NCI-H748 (cell line): ENCODE results near the gene AZIN2.
"Not testable (repeated sequence)": the region's sequence is repeated elsewhere in the genome, so short reads cannot be mapped to it uniquely, and the experiment has no call there.

Experiments used
- DNase-seq: peaks from one replicate; lab custom pipeline; 2025; ENCODE audit not compliant: unreplicated experiment; lab: John Stamatoyannopoulos, UW

The AZIN2 gene

GRCh38 chr1:33093004-33093403, 12.1 kb downstream of the AZIN2 start:
- no peak for DNase-seq

GRCh38 chr1:33094486-33094885, 13.5 kb downstream of the AZIN2 start:
- DNase-seq: no peak

GRCh38 chr1:33094971-33095604, 14.1 kb downstream of the AZIN2 start:
- peak; percentile 44 for DNase-seq

GRCh38 chr1:33096363-33097005, 15.5 kb downstream of the AZIN2 start:
- DNase-seq: no peak

- DNase-seq: no peak
These were observed 16.2 kb downstream of the AZIN2 start for GRCh38 chr1:33097137-33097611.

GRCh38 chr1:33097762-33098161, 16.8 kb downstream of the AZIN2 start:
- DNase-seq: no peak

- DNase-seq: no peak
These were observed 17.4 kb downstream of the AZIN2 start for GRCh38 chr1:33098371-33098770.

GRCh38 chr1:33099290-33100118, 18.6 kb downstream of the AZIN2 start:
- no peak for DNase-seq

GRCh38 chr1:33100119-33100415, 19.1 kb downstream of the AZIN2 start:
- DNase-seq: not testable (repeated sequence)

- no peak for DNase-seq
These were observed 29.5 kb downstream of the AZIN2 start for GRCh38 chr1:33110477-33110876.

GRCh38 chr1:33111965-33112364, 31.0 kb downstream of the AZIN2 start:
- DNase-seq: no peak

GRCh38 chr1:33117440-33118085, 36.6 kb downstream of the AZIN2 start:
- no peak for DNase-seq

- no peak for DNase-seq
These were observed 37.3 kb downstream of the AZIN2 start for GRCh38 chr1:33118274-33118673.

- DNase-seq: no peak
These were observed 38.1 kb downstream of the AZIN2 start for GRCh38 chr1:33119050-33119449.

GRCh38 chr1:33119532-33120217, 38.7 kb downstream of the AZIN2 start:
- DNase-seq: no peak

GRCh38 chr1:33120436-33121231, 39.7 kb downstream of the AZIN2 start:
- no peak for DNase-seq

GRCh38 chr1:33121728-33122127, 40.8 kb downstream of the AZIN2 start:
- DNase-seq: no peak

GRCh38 chr1:33122483-33123178, 41.7 kb downstream of the AZIN2 start:
- no peak for DNase-seq

- no peak for DNase-seq
These were observed 42.3 kb downstream of the AZIN2 start for GRCh38 chr1:33123266-33123665.

GRCh38 chr1:33124647-33125046, 43.7 kb downstream of the AZIN2 start:
- not testable (repeated sequence) for DNase-seq
